Chondrocyte (in vitro differentiated cells): ENCODE data around the gene GRB10. TPM values are rescaled to one million over a fixed set of nuclear protein-coding genes. Genes with fewer than 3 reads are reported as not detected.

Experiments used
- DNase-seq: peaks from one replicate; pipeline ENCODE4 v3.0.0; 2021; ENCODE audit warnings: mixed read lengths, low spot score
- H3K27ac Mint-ChIP-seq: one replicate; pipeline ENCODE4 v1.8.0; 2021; ENCODE audit warnings: mild to moderate bottlenecking, moderate library complexity, mixed read lengths; ENCODE audit not compliant: unreplicated experiment
- H3K27me3 Mint-ChIP-seq: 2 replicates; pipeline ENCODE4 v1.8.0; 2021; ENCODE audit warnings: low read depth, mixed read lengths
- H3K36me3 Mint-ChIP-seq: 2 replicates; pipeline ENCODE4 v1.8.0; 2021; ENCODE audit warnings: low read depth, mixed read lengths
- H3K4me1 Mint-ChIP-seq: 2 replicates; pipeline ENCODE4 v1.8.0; 2021; ENCODE audit warnings: low read depth, mild to moderate bottlenecking, mixed read lengths
- H3K4me3 Mint-ChIP-seq: one replicate; pipeline ENCODE4 v1.8.0; 2021; ENCODE audit warnings: mild to moderate bottlenecking, moderate library complexity, mixed read lengths; ENCODE audit not compliant: unreplicated experiment
- H3K9me3 Mint-ChIP-seq: 2 replicates; pipeline ENCODE4 v1.8.0; 2021; ENCODE audit warnings: low read depth, mixed read lengths
- CTCF ChIP-seq: fragments of 200-600 bp; sonication (generic); IDR thresholded peaks from 2 replicates; pipeline ENCODE4 v1.5.0; 2021; ENCODE audit warnings: antibody characterized with exemption, mild to moderate bottlenecking, moderate library complexity
- total RNA-seq: library from RNA; stranded (reverse); gene quantifications from 3 replicates; pipeline ENCODE4 v1.2.1, GENCODE V29; 2021

The GRB10 gene
- total RNA-seq, 1 donor from 2014 or later, result 73.7 TPM

- Mint-ChIP-seq H3K9me3 (no peaks in the 10 kb centered on the region), H3K27me3 (peaks cover 21% of the 10 kb centered on the region), H3K4me3 (no peak overlapping the region), H3K4me1 (no peaks in the 10 kb centered on the region), H3K27ac (no peak overlapping the region), H3K36me3 (no peaks in the 10 kb centered on the region)
- no peak for DNase-seq
- no peak for TF ChIP-seq CTCF
Observed at GRCh38 chr7:50543776-50544442, 238.8 kb downstream of the GRB10 start.

- Mint-ChIP-seq H3K9me3 (no peaks in the 10 kb centered on the region), H3K4me3 (no peak overlapping the region)
Observed at GRCh38 chr7:50542132-50542531, 240.6 kb downstream of the GRB10 start.

GRCh38 chr7:50540785-50541579, 241.7 kb downstream of the GRB10 start:
- Mint-ChIP-seq H3K4me3 (no peak overlapping the region), H3K27me3 (peaks cover 13% of the 10 kb centered on the region), H3K36me3 (no peaks in the 10 kb centered on the region), H3K27ac (no peak overlapping the region), H3K4me1 (no peaks in the 10 kb centered on the region), H3K9me3 (no peaks in the 10 kb centered on the region)
- DNase-seq, result no peak
- no peak for TF ChIP-seq CTCF

More at GRCh38 chr7:50542132-50542531, 240.6 kb downstream of the GRB10 start:
- no peak for DNase-seq
- no peak for TF ChIP-seq CTCF
- peaks cover 20% of the 10 kb centered on the region for H3K27me3 Mint-ChIP-seq
- no peaks in the 10 kb centered on the region for H3K36me3 Mint-ChIP-seq
- H3K4me1 Mint-ChIP-seq, result no peaks in the 10 kb centered on the region
- H3K27ac Mint-ChIP-seq, result no peak overlapping the region

Other genes with a start within 250 kb of the GRB10 start
- gene DDC, start 217.5 kb downstream of the GRB10 start, total RNA-seq, result not detected in 3 replicates